Trophoblast cell (in vitro differentiated cells and primary cell): ENCODE data around the gene HRH3.
A peak's percentile ranks its signal among the peaks of the same experiment; 100 is the strongest.

Experiments
- DNase-seq, 2 donors: peaks; one replicate each; pipeline ENCODE4 v3.0.0-alpha.2; 2016
- H2AFZ ChIP-seq: 2 replicates; pipeline ENCODE4 v1.6.1; 2013; ENCODE audit warnings: low read length, moderate library complexity, mild to moderate bottlenecking; ENCODE audit not compliant: insufficient read depth, poor library complexity
- H2AK5ac ChIP-seq: 2 replicates; pipeline ENCODE4 v1.6.1; 2013; ENCODE audit warnings: mild to moderate bottlenecking, low read length
- H2BK120ac ChIP-seq: 2 replicates; pipeline ENCODE4 v1.6.1; 2013; ENCODE audit warnings: low read length, mild to moderate bottlenecking, moderate library complexity; ENCODE audit not compliant: insufficient read depth, poor library complexity
- H2BK12ac ChIP-seq: 2 replicates; pipeline ENCODE4 v1.6.1; 2013; ENCODE audit warnings: mild to moderate bottlenecking, low read length, moderate library complexity
- H2BK5ac ChIP-seq: 2 replicates; pipeline ENCODE4 v1.6.1; 2013; ENCODE audit warnings: low read length, low read depth, moderate library complexity, mild to moderate bottlenecking; ENCODE audit not compliant: poor library complexity
- H3K14ac ChIP-seq: 2 replicates; pipeline ENCODE4 v1.6.1; 2013; ENCODE audit warnings: mild to moderate bottlenecking, low read length
- H3K18ac ChIP-seq: 2 replicates; pipeline ENCODE4 v1.6.1; 2013; ENCODE audit warnings: mild to moderate bottlenecking, low read length
- H3K23ac ChIP-seq: 2 replicates; pipeline ENCODE4 v1.6.1; 2013; ENCODE audit warnings: low read length
- H3K27ac ChIP-seq: 2 replicates; pipeline ENCODE4 v1.5.1; 2013; ENCODE audit warnings: low read depth, mild to moderate bottlenecking, inconsistent platforms, low read length, moderate library complexity
- H3K27me3 ChIP-seq: 2 replicates; pipeline ENCODE4 v1.6.1; 2013; ENCODE audit warnings: inconsistent platforms, mild to moderate bottlenecking, low read length, moderate library complexity; ENCODE audit not compliant: insufficient read depth
- H3K36me3 ChIP-seq, 2 experiments: 1 replicate in 1 of 2; 2 replicates in 1 of 2; pipeline ENCODE4 v1.6.1; 2013; ENCODE audit warnings: low read length in 2 of 2, mild to moderate bottlenecking in 2 of 2, moderate library complexity in 1 of 2; ENCODE audit not compliant: insufficient read depth in 2 of 2, control insufficient read depth in 1 of 2
- H3K4ac ChIP-seq: 2 replicates; pipeline ENCODE4 v1.6.1; 2013; ENCODE audit warnings: low read depth, mild to moderate bottlenecking, low read length, moderate library complexity
- H3K4me1 ChIP-seq, 2 experiments: 1 replicate in 1 of 2; 2 replicates in 1 of 2; pipeline ENCODE4 v1.6.1; 2013; ENCODE audit warnings: low read length in 2 of 2, mild to moderate bottlenecking in 2 of 2, moderate library complexity in 1 of 2; ENCODE audit not compliant: insufficient read depth in 2 of 2, control insufficient read depth in 1 of 2
- H3K4me2 ChIP-seq: 2 replicates; pipeline ENCODE4 v1.6.1; 2013; ENCODE audit warnings: inconsistent platforms, mild to moderate bottlenecking, low read length, moderate library complexity
- H3K4me3 ChIP-seq: 2 replicates; pipeline ENCODE4 v1.5.1; 2013; ENCODE audit warnings: mild to moderate bottlenecking, low read depth, low read length, inconsistent platforms
- H3K79me1 ChIP-seq: one replicate; pipeline ENCODE4 v1.6.1; 2013; ENCODE audit warnings: low read length
- H3K79me2 ChIP-seq: 2 replicates; pipeline ENCODE4 v1.6.1; 2013; ENCODE audit warnings: low read length, mild to moderate bottlenecking; ENCODE audit not compliant: control insufficient read depth, insufficient read depth, poor library complexity
- H3K9ac ChIP-seq: 2 replicates; pipeline ENCODE4 v1.6.1; 2013; ENCODE audit warnings: mild to moderate bottlenecking, low read length
- H3K9me3 ChIP-seq: 2 replicates; pipeline ENCODE4 v1.6.1; 2013; ENCODE audit warnings: low read depth, mild to moderate bottlenecking, control low read depth, inconsistent platforms, low read length; ENCODE audit not compliant: insufficient read depth
- H4K12ac ChIP-seq: 2 replicates; pipeline ENCODE4 v1.6.1; 2013; ENCODE audit warnings: low read depth, mild to moderate bottlenecking, low read length, moderate library complexity
- H4K8ac ChIP-seq: 2 replicates; pipeline ENCODE4 v1.6.1; 2013; ENCODE audit warnings: low read depth, mild to moderate bottlenecking, low read length, moderate library complexity
- H4K91ac ChIP-seq: one replicate; pipeline ENCODE4 v1.6.1; 2013; ENCODE audit warnings: low read depth, mild to moderate bottlenecking, low read length, moderate library complexity
- WGBS: extraction: QIAGEN DNeasy Blood & Tissue Kit; methylation state at CpG from one replicate; pipeline ENCODE4 v1.1.7; 2013; ENCODE audit warnings: missing lambda C conversion rate; ENCODE audit not compliant: insufficient read length, insufficient coverage; ENCODE audit errors: extremely low coverage; 5-methylcytosine and 5-hydroxymethylcytosine counted together

HRH3 gene

DNA sequence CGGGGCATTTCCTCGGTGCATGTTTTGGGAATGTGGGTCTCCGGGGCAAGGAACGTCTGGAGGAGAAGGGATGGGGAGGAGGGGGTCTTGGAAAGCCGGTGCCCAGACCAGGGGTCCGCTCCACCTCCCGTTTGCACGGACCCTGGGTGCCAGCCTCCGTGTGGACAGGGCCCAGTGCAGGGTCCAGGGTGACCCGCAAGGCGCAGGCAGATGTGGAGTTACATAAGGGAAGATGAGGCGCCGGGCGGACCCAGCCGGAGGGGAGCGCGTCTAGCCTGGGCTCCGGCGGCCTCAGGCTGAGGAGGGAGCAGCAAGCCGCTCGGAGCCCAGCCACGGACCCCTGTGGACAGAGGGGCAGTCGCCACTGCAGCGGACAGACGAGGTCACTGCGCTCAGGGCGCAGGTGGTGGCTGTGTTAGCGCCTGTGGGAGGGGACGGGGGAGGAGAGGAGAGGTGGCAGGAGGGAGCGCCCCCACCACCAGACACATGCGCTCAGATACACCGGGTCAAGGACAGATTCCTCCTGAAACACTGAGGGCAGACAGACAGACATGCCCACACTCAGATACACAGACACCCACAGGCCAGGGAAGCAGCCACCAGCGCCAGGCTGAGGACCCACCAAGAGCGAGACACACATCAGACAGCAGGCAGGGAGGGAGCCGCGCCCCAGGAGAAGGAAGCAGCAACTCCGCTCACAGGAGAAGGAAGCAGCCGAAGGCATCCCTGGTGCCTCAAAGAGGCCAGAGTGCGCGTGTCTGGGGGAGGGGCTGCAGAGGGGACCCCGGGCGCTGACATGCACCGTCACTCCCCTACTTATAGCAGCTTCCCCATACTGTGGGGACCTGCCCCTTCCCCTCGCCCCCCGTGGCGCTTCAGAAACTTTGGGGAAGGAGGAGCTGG lies 839 bp upstream of the HRH3 start:
- no peaks in the 10 kb centered on the region for H3K36me3 ChIP-seq
- no peak overlapping the region for H3K4me2 ChIP-seq
- no peak overlapping the region for H3K23ac ChIP-seq
- no peaks in the 10 kb centered on the region for H3K79me2 ChIP-seq
- peaks cover 4 to 6% of the 10 kb centered on the region in 2 experiments for H3K4me1 ChIP-seq
- no peak overlapping the region for H3K14ac ChIP-seq
- H3K4ac ChIP-seq = no peak overlapping the region
- no peak overlapping the region for H4K12ac ChIP-seq
- H4K91ac ChIP-seq = no peak overlapping the region
- H2BK5ac ChIP-seq = no peak overlapping the region
- H3K4me3 ChIP-seq = no peak overlapping the region
- H3K27ac ChIP-seq = no peak overlapping the region
- peaks cover 3% of the 10 kb centered on the region for H3K9me3 ChIP-seq
- H3K27me3 ChIP-seq = peaks cover 49% of the 10 kb centered on the region
- H3K79me1 ChIP-seq = no peaks in the 10 kb centered on the region
- H2BK120ac ChIP-seq = no peak overlapping the region
- H2BK12ac ChIP-seq = no peak overlapping the region
- DNase-seq = no peak
- H2AFZ ChIP-seq = no peak overlapping the region
- H3K9ac ChIP-seq = no peak overlapping the region
- no CpG with 5 or more reads among the region's 46 CpGs for WGBS
- H3K18ac ChIP-seq = no peak overlapping the region
- H2AK5ac ChIP-seq = no peak overlapping the region
- H4K8ac ChIP-seq = no peak overlapping the region

DNA sequence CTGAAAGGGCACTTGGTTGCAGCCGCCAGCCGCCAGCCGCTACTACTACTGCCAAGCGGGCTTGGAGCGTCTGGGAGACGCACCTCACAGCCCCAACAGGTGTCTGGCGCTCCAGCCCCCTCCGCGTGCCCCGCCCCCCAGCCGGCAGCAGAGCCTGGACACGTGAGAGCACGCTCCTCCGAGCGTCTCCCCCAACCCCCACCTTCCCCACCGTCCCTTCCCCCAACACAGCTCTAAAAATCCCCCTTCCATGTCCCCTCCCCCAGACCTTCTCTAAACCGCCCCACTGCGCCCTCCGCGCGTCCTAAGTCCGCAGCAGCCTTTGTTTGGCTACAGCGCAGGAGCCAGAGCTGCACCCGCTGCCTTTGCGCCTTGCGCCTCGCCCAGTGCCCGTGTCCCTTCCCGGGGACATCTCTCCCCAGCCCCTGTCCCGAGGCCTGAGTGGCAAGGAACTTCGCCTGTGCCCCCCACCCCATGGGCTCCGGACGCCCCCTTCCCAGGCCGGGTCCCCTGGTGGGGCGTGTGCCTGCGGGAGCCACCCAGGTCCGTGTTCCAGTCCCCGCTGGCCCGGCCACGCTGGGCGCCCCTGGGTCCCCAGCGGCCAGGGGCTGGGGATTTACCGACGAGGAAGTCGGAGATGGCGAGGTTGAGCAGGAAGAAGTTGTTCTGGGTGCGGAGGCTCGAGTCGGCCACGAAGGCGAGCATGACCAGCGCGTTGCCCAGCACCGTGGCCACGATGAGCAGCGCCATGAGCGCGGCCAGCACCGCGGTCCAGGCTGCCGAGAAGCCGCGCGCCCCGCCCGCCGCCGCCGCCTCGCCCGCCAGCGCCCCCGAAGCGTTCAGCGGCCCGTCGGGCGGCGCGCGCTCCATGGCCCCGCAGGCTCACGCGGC lies 732 bp downstream of the HRH3 start:
- Histone ChIP-seq H3K4ac (no peak overlapping the region), H3K18ac (no peak overlapping the region), H2BK120ac (no peak overlapping the region), H3K27me3 (peaks cover 49% of the 10 kb centered on the region), H3K27ac (no peak overlapping the region), H3K79me2 (no peaks in the 10 kb centered on the region), H2AK5ac (no peak overlapping the region), H3K4me2 (peak overlapping the region; percentile 66), H3K9me3 (peaks cover 2% of the 10 kb centered on the region), H3K79me1 (no peaks in the 10 kb centered on the region), H3K4me3 (peak overlapping the region; percentile 14), H3K9ac (no peak overlapping the region), H4K8ac (no peak overlapping the region), H3K36me3 (no peaks in the 10 kb centered on the region), H3K14ac (no peak overlapping the region), H4K91ac (no peak overlapping the region), H2AFZ (no peak overlapping the region), H2BK12ac (no peak overlapping the region), H4K12ac (no peak overlapping the region), H3K23ac (no peak overlapping the region), H3K4me1 (peaks cover 4 to 6% of the 10 kb centered on the region in 2 experiments), H2BK5ac (no peak overlapping the region)
- WGBS = no CpG with 5 or more reads among the region's 84 CpGs
- peak in 1 of 2 donors; percentile 12 for DNase-seq

DNA sequence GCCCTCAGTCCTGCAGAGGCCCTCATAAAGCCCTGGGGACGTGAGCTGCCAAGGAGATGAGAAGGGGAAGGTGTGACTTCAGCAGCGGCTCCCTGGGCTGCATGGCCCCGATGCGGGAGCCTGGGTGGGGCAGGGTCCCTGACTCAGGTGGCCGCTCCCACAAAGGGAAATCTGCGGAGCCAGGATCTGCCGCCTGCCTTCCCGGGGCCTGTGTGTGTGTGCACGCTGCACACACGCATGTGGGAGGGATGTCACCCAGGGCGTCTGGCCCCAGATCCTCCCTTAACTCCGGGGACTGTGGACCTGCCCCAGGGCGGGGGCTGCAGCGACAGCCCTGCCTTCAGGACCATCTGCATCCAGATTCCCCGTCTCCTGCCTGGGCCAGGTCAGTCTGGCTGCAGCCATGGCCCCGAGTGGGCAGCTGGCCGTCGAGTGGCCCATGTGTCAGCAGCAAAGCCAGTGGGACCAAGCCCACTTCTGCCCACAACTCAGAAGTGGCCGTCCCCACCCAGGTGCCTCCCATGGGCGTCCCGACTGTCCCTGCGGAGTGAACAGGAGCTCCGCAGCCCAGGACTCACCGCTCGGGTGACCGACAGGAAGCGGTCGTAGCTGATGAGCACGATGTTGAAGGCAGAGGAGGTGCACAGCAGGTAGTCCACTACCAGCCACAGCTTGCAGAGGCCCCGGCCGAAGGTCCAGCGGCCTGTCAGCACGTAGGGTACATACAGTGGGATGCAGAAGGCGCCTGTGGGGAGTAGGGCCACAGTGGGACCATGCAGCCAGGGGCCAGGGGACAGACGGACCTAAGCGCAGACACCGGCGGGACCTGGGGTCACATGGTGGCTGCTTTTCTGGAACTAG lies 1.9 kb downstream of the HRH3 start:
- WGBS = no CpG with 5 or more reads among the region's 38 CpGs
- H3K27me3 ChIP-seq = peaks cover 49% of the 10 kb centered on the region
- H3K9ac ChIP-seq = no peak overlapping the region
- no peak overlapping the region for H3K14ac ChIP-seq
- no peak overlapping the region for H4K12ac ChIP-seq
- H3K36me3 ChIP-seq = no peaks in the 10 kb centered on the region
- no peak overlapping the region for H3K4ac ChIP-seq
- H4K8ac ChIP-seq = no peak overlapping the region
- H3K23ac ChIP-seq = no peak overlapping the region
- no peak overlapping the region for H2AK5ac ChIP-seq
- no peak overlapping the region for H2BK5ac ChIP-seq
- no peak overlapping the region for H2AFZ ChIP-seq
- H3K79me2 ChIP-seq = no peaks in the 10 kb centered on the region
- H3K79me1 ChIP-seq = no peaks in the 10 kb centered on the region
- no peak overlapping the region for H2BK12ac ChIP-seq
- H2BK120ac ChIP-seq = no peak overlapping the region
- H3K18ac ChIP-seq = no peak overlapping the region
- peaks cover 2% of the 10 kb centered on the region for H3K9me3 ChIP-seq
- H3K4me1 ChIP-seq = peaks cover 4 to 6% of the 10 kb centered on the region in 2 experiments
- H3K27ac ChIP-seq = no peak overlapping the region
- DNase-seq = no peak
- H3K4me2 ChIP-seq = no peak overlapping the region
- H4K91ac ChIP-seq = no peak overlapping the region
- no peak overlapping the region for H3K4me3 ChIP-seq
